Measurements from ENCODE around the gene RCSD1. TPM values are rescaled to one million over a fixed set of nuclear protein-coding genes. Genes with fewer than 3 reads are reported as not detected.

The RCSD1 gene
- total and polyA plus RNA-seq, 2 of the 13 experiments (the other 11 are each of a cell fraction or from before 2014, with no cell fraction given), result not detected

- TF ChIP-seq ZBTB49 (CRISPR knock-in tag; IDR thresholded peaks at IDR 0.05; ENCODE audit: borderline replicate concordance) (no peak), NFKBIZ (CRISPR knock-in tag; IDR thresholded peaks at IDR 0.05) (no peak), ZFYVE20 (CRISPR knock-in tag; IDR thresholded peaks at IDR 0.05; ENCODE audit: borderline replicate concordance, low read depth) (no peak), CREB1 (IDR thresholded peaks at IDR 0.05) (no peak), CREB1 (CRISPR knock-in tag; IDR thresholded peaks at IDR 0.05) (no peak), ARID2 (CRISPR knock-in tag; IDR thresholded peaks at IDR 0.05; ENCODE audit: borderline replicate concordance) (no peak)
- TF ChIP-seq, protein P1, sequence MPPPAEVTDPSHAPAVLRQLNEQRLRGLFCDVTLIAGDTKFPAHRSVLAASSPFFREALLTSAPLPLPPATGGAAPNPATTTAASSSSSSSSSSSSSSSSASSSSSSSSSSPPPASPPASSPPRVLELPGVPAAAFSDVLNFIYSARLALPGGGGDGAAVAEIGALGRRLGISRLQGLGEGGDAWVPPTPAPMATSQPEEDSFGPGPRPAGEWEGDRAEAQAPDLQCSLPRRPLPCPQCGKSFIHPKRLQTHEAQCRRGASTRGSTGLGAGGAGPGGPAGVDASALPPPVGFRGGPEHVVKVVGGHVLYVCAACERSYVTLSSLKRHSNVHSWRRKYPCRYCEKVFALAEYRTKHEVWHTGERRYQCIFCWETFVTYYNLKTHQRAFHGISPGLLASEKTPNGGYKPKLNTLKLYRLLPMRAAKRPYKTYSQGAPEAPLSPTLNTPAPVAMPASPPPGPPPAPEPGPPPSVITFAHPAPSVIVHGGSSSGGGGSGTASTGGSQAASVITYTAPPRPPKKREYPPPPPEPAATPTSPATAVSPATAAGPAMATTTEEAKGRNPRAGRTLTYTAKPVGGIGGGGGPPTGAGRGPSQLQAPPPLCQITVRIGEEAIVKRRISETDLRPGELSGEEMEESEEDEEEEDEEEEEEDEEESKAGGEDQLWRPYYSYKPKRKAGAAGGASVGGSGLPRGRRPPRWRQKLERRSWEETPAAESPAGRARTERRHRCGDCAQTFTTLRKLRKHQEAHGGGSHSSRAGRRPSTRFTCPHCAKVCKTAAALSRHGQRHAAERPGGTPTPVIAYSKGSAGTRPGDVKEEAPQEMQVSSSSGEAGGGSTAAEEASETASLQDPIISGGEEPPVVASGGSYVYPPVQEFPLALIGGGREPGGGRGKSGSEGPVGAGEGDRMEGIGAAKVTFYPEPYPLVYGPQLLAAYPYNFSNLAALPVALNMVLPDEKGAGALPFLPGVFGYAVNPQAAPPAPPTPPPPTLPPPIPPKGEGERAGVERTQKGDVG (CRISPR knock-in tag; IDR thresholded peaks at IDR 0.05; ENCODE audit: borderline replicate concordance), result no peak
- TF ChIP-seq, protein P2, sequence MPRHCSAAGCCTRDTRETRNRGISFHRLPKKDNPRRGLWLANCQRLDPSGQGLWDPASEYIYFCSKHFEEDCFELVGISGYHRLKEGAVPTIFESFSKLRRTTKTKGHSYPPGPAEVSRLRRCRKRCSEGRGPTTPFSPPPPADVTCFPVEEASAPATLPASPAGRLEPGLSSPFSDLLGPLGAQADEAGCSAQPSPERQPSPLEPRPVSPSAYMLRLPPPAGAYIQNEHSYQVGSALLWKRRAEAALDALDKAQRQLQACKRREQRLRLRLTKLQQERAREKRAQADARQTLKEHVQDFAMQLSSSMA (CRISPR knock-in tag; IDR thresholded peaks at IDR 0.05), result no peak
Observed at GRCh38 chr1:167593860-167594259, 36.2 kb upstream of the RCSD1 start (continued).
